ENCODE measurements around the gene RPRML. TPM values are rescaled to one million over a fixed set of nuclear protein-coding genes. Genes with fewer than 3 reads are reported as not detected.

The RPRML gene
- total RNA-seq, 1 experiment from 2014 or later: 0.11 TPM

- Histone ChIP-seq H3K9ac (ENCODE audit: low read length) (no peak overlapping the region), H3K4me1 (ENCODE audit: insufficient read depth, low read length) (no peaks in the 10 kb centered on the region), H4K20me1 (ENCODE audit: low read length) (no peaks in the 10 kb centered on the region), H3K27me3 (ENCODE audit: low read length) (peaks cover 59% of the 10 kb centered on the region), H3K9me2 (replicated peaks; ENCODE audit: low read length) (no peaks in the 10 kb centered on the region), H2AFZ (ENCODE audit: low read length) (no peak overlapping the region), H3K27ac (ENCODE audit: low read length) (no peak overlapping the region), H3K79me2 (ENCODE audit: low read length) (no peaks in the 10 kb centered on the region), H3F3A (ENCODE audit: low read length, unreplicated experiment) (no peaks in the 10 kb centered on the region), H3K36me3 (ENCODE audit: low read depth, low read length) (no peaks in the 10 kb centered on the region), H3K9me3 (ENCODE audit: low read length) (no peaks in the 10 kb centered on the region), H3K4me3 (ENCODE audit: low read length) (no peak overlapping the region), H3K4me2 (ENCODE audit: low read length) (no peak overlapping the region)
- TF ChIP-seq EZH2 (IDR thresholded peaks at IDR 0.05; ENCODE audit: low read length, unreplicated experiment) (no peak), EZH2phosphoT487 (IDR thresholded peaks at IDR 0.05; ENCODE audit: borderline replicate concordance, low read length) (no peak), CTCF (conservative IDR thresholded peaks at IDR 0.05; ENCODE audit: low read depth, low read length) (no peak)
- POLR2A ChIA-PET (ENCODE audit: unreplicated experiment): no interaction called here
- DNase-seq (no peak), ATAC-seq (no peak)
- intact Hi-C loops (cut with micrococcal nuclease): no loop called here
- BruUV-seq (replicated peaks): no TSS peak
- CTCF ChIA-PET: no interaction called here
Observed at GRCh38 chr17:46968896-46969295, 10.2 kb downstream of the RPRML start.

GRCh38 chr17:46968224-46968834 is 10.7 kb downstream of the RPRML start:
- ChIA-PET CTCF (no interaction called here), POLR2A (ENCODE audit: unreplicated experiment) (no interaction called here)
- Histone ChIP-seq H3K9me2 (replicated peaks; ENCODE audit: low read length) (no peaks in the 10 kb centered on the region), H4K20me1 (ENCODE audit: low read length) (no peaks in the 10 kb centered on the region), H3K36me3 (ENCODE audit: low read depth, low read length) (no peaks in the 10 kb centered on the region), H3K4me1 (ENCODE audit: insufficient read depth, low read length) (no peaks in the 10 kb centered on the region), H2AFZ (ENCODE audit: low read length) (no peak overlapping the region), H3K4me2 (ENCODE audit: low read length) (no peak overlapping the region), H3K79me2 (ENCODE audit: low read length) (no peaks in the 10 kb centered on the region), H3K9me3 (ENCODE audit: low read length) (no peaks in the 10 kb centered on the region), H3K27me3 (ENCODE audit: low read length) (peaks cover 54% of the 10 kb centered on the region), H3K9ac (ENCODE audit: low read length) (no peak overlapping the region), H3F3A (ENCODE audit: low read length, unreplicated experiment) (no peaks in the 10 kb centered on the region), H3K27ac (ENCODE audit: low read length) (no peak overlapping the region), H3K4me3 (ENCODE audit: low read length) (no peak overlapping the region)
- DNase-seq (no peak), ATAC-seq (peak; percentile 30; the same call in 1 of the 2 replicates)
- intact Hi-C loops (cut with micrococcal nuclease): no loop called here
- BruUV-seq (replicated peaks): no TSS peak
- TF ChIP-seq EZH2 (IDR thresholded peaks at IDR 0.05; ENCODE audit: low read length, unreplicated experiment) (no peak), CTCF (conservative IDR thresholded peaks at IDR 0.05; ENCODE audit: low read depth, low read length) (no peak), EZH2phosphoT487 (IDR thresholded peaks at IDR 0.05; ENCODE audit: borderline replicate concordance, low read length) (no peak)

GRCh38 chr17:46964315-46965265 is 14.5 kb downstream of the RPRML start:
- intact Hi-C loops (cut with micrococcal nuclease): no loop called here
- CTCF ChIA-PET: no interaction called here

More at GRCh38 chr17:46964315-46965265, 14.5 kb downstream of the RPRML start:
- Histone ChIP-seq H3K9ac (ENCODE audit: low read length) (no peak overlapping the region), H3K9me3 (ENCODE audit: low read length) (no peaks in the 10 kb centered on the region), H3K4me1 (ENCODE audit: insufficient read depth, low read length) (peaks cover 7% of the 10 kb centered on the region), H3F3A (ENCODE audit: low read length, unreplicated experiment) (no peaks in the 10 kb centered on the region), H3K79me2 (ENCODE audit: low read length) (no peaks in the 10 kb centered on the region), H3K4me3 (ENCODE audit: low read length) (no peak overlapping the region), H3K4me2 (ENCODE audit: low read length) (no peak overlapping the region), H3K27ac (ENCODE audit: low read length) (no peak overlapping the region), H3K27me3 (ENCODE audit: low read length) (peaks cover 31% of the 10 kb centered on the region), H4K20me1 (ENCODE audit: low read length) (no peaks in the 10 kb centered on the region), H3K9me2 (replicated peaks; ENCODE audit: low read length) (no peaks in the 10 kb centered on the region), H3K36me3 (ENCODE audit: low read depth, low read length) (no peaks in the 10 kb centered on the region), H2AFZ (ENCODE audit: low read length) (no peak overlapping the region)
- no TSS peak for BruUV-seq (replicated peaks)
- no peak for ATAC-seq
- POLR2A ChIA-PET (ENCODE audit: unreplicated experiment): no interaction called here
- TF ChIP-seq EZH2phosphoT487 (IDR thresholded peaks at IDR 0.05; ENCODE audit: borderline replicate concordance, low read length): no peak
- TF ChIP-seq EZH2 (IDR thresholded peaks at IDR 0.05; ENCODE audit: low read length, unreplicated experiment): no peak
- peak; percentile 49 for DNase-seq

Data from PC-3 (cell line).